ENCODE data around the gene CEP76. TPM values are rescaled to one million over a fixed set of nuclear protein-coding genes. Genes with fewer than 3 reads are reported as not detected.

Gene CEP76, protein sequence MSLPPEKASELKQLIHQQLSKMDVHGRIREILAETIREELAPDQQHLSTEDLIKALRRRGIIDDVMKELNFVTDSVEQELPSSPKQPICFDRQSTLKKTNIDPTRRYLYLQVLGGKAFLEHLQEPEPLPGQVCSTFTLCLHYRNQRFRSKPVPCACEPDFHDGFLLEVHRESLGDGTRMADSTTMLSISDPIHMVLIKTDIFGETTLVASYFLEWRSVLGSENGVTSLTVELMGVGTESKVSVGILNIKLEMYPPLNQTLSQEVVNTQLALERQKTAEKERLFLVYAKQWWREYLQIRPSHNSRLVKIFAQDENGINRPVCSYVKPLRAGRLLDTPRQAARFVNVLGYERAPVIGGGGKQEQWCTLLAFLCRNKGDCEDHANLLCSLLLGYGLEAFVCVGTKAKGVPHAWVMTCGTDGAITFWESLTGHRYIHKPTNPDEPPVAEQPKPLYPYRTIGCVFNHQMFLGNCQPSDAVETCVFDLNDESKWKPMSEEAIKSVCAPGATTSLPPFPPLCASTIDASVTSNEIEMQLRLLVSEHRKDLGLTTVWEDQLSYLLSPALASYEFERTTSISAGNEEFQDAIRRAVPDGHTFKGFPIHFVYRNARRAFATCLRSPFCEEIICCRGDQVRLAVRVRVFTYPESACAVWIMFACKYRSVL
- total RNA-seq = 14.3 and 14.9 TPM in 2 replicates

DNA sequence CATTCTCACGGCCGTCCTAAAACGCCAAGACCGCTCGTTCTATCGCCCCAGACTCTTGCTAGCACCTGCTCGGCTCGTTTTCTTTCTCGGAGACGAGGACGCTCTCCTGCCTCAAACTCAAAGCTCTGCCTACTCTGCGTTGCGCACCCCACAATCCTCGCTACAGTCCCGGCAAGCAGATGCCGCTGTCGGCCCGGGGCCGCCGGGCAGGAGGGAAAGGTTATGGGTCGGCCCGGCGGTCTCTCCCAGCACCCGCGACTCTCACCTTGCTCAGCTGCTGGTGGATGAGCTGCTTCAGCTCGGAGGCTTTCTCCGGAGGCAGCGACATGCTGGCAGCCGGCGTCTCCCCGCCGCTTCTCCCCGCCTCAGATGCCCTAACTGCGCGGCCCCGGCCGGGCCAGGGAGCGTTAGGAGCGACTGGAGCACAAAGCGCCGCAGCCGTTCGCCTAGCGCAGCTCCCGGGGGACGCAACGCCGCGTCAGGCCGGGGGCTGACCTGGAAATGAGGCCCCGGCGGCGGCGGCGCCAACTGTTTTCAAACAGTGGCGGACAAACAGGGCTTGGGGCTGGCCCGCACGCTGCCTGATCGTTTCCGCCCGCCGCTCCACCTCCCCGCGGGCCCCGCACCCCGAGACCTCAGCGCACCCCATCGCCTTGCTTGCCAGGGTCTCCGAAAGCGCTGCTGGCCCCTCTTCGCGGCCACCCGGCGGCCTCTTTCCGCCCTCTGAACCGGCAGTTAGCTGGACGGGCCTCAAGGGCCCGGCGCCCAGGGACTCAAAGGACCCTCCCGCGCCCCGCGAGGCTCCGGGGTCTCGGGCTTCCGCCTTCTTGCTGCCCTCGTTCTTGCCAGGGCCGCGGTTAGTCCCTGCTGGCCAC is at the start of gene CEP76, which contains the start of gene PSMG2:
CEP76 (minus strand) TSS at position 503 of the 875 bp plus-strand sequence; CDS start at position 328, 175 bp downstream.
PSMG2 (plus strand) TSS at position 822 of the 875 bp plus-strand sequence. CDS start 66 bp downstream, outside the sequence.

DNA sequence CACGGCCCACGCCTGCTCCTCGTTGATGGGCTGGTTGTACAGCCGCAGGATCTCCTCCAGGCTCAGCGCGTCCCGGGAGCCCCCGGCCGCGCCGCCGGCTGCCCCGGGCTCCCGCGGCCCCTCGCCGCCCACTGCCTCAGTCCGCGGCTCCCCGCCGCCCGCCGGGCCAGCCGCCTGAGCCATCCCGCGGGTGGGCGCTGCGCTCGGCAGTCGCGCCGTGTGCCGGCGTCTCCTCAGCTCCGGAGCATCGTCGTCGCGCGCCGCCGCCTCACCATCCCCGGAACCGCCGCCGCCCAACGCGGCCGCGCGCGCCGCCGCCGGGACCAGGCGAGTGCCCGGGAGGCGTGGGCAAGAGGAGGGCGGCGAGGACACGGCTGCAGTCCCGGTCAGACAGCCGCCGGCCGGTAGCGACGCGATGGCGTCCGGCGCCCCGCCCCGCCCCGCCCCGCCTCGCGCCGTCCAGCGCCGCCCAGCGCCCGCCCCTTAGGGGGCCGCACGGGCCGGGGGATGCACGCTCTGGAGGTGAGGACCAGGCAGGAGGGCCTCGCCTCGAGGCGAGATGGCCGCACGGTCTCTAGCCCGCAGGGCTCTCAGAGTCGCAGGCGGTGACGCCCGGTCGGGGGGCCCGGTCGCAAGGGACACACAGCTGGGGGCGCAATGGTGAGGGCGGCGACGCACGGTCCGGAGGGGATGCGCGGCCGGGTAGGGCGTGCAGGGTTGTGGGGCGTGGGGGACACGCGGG is 44.7 kb downstream of the CEP76 start, which contains the start of gene SPIRE1:
SPIRE1 (minus strand) TSS at position 424 of the 742 bp plus-strand sequence; CDS start at position 183, 241 bp downstream.

Other genes with a start within 250 kb of the CEP76 start
- gene SPIRE1, start 44.6 kb downstream of the CEP76 start, total RNA-seq = 26.0 and 31.0 TPM in 2 replicates
- gene PSMG2, start 319 bp upstream of the CEP76 start, total RNA-seq = 82.2 and 85.1 TPM in 2 replicates
- gene PTPN2, start 181.5 kb upstream of the CEP76 start, total RNA-seq = 16.6 and 20.5 TPM in 2 replicates
- gene SEH1L, start 245.3 kb upstream of the CEP76 start, total RNA-seq = 48.8 and 60.1 TPM in 2 replicates